ENCODE measurements around the gene ARHGAP12.
"Not testable (repeated sequence)": the region's sequence is repeated elsewhere in the genome, so short reads cannot be mapped to it uniquely, and the experiment has no call there.

Gene ARHGAP12

DNA sequence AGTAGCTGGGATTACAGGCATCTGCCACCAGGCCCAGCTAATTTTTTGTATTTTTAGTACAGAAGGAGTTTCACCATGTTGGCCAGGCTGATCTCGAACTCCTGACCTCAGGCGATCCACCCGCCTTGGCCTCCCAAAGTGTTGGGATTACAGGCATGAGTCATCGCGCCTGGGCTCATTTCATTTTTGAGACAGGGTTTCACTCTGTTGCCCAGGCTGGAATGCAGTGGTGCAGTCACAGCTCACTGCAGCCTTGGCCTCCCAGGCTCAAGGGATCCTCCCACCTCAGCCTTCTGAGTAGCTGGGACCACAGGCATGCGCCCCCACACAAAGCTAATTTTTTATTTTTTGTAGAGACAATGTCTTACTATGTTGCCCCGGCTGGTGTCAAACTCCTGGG, 159.7 kb downstream of the ARHGAP12 start:
- DNase-seq (ENCODE audit: low read depth in 2 of 2), result not testable (repeated sequence)

DNA sequence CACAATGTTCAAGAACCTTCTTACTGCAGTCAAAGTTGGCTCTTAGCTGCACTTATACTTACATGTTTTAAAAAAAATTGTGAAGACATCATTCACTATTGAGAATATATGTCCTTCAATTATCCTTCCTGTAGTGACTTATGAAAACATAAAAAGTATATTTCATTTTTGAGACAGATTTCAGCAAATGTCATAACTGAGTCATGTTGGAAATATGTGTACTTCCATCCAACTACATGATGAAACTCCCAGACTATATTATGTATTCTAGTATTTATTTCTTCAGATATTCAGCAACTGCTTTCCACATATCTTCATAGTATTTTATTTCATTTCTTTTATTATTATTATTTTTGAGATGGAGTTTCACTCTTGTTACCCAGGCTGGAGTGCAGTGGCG, 160.2 kb downstream of the ARHGAP12 start:
- no peak for DNase-seq (ENCODE audit: low read depth in 2 of 2)

DNA sequence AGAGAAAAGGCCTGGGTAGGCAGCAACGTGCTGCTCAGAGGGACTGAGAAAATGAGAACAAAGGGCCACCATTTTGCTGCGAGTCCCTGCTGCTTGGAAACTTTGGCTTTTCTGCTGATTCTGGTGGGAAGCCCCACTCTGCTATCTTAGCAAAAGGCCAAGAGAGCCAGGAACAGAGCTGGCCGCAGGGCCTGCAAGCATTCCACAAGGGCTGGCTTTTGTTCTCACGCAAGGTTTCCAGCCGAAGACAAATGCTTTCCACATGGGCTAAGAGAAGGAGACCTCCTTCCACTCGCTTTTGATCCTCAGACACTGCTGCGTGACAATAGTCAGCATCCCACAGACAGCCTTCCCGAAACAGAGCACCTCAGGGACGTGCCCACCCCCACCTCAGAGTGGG, 163.1 kb downstream of the ARHGAP12 start:
- DNase-seq (ENCODE audit: low read depth in 2 of 2), result no peak

DNA sequence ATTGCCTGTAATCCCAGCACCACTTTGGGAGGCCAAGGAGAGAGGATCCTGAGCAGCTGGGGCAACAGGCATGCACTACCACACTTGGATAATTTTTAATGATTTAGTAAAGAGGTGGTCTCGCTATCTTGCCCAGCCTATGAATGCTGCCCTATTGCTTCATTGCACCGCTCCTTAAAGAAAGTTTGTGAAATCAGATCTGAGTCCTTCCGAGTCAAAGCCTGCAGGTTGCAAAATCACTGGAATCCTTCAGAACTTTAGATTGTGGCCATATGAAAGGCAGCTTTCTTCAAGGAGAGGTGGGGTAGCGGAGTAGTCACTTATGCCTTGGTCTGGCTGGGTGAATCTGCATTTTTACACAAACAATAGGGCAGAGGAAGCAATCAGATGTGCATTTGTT, 166.3 kb downstream of the ARHGAP12 start:
- DNase-seq (ENCODE audit: low read depth in 2 of 2), result no peak

DNA sequence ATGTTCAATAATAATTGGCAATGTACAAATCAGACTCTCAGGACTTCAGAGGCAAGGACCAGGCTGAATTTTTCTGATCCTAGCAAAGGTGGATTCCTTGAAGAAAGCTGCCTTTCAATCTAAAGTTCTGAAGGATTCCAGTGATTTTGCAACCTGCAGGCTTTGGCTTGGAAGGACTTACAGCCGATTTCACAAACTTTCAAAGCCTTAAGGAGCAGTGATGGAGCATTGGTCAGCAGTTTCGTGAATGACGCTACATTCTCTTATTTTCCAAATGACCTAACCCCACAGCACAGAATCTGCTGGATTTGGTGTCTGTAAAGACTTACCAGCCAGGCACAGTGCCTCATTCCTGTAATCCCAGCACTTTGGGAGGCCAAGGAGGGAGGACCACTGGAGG, 167.5 kb downstream of the ARHGAP12 start:
- no peak for DNase-seq (ENCODE audit: low read depth in 2 of 2)

DNA sequence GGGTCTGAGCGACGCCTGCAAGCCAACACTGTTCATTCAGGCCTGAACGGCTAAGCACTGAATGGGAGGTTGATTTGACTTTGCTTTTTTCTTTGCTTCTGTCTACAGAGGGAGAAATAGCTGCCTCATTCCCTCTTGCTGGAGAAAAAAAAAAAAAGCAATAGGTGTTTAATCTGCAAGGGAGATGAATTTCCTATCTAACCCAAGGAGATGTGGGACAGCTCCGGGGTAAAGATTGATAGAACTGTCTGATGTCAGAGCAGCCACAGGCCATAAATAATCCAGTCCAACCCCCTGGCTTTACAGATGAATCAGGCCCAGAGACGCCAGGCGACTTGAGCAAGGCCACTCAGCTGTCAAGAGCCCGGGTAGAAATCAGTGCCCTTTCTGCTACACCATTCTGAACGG, 168.0 kb downstream of the ARHGAP12 start:
- no peak for DNase-seq (ENCODE audit: low read depth in 2 of 2)

DNA sequence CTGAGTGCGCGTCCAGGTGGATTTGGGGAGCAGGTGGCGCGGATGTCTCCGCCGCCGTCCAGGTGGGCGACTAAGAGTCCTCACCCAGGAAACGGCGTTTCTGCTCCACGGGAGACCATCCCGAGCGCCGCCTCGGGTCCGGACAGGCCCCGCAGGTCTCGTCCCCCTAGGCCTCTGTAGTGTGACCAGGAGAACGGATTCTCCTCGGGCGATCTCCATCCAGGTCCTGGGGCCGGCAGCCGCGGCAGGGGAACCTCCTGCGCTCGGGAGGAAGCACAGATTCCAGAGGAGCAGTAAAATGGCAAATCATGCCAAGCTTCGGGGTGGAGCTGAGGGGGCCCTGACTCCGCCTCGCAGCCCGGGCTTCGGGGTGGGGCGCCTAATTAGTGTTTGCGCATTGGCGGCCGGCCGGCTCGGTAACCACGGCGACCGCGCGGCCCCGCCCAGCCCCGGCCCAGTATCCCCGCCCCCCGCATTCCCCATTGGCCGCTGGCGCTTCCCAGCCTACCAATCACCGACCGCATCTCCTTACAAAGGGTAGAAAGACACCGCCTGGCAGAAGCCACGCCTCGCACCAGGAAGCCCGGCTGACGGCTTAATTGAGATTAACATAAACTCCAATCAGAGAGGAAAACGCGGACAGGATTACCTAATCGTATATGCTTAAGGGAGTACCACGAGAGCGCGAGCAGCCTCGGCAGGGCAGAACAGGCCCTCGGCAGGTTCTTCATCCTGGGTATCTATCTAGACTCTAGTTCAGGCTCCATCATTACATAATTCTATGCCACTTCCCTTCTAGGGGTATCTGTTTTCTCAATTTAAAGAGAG, 168.6 kb downstream of the ARHGAP12 start:
- DNase-seq (ENCODE audit: low read depth in 2 of 2), result peak; percentile 90 to 92

DNA sequence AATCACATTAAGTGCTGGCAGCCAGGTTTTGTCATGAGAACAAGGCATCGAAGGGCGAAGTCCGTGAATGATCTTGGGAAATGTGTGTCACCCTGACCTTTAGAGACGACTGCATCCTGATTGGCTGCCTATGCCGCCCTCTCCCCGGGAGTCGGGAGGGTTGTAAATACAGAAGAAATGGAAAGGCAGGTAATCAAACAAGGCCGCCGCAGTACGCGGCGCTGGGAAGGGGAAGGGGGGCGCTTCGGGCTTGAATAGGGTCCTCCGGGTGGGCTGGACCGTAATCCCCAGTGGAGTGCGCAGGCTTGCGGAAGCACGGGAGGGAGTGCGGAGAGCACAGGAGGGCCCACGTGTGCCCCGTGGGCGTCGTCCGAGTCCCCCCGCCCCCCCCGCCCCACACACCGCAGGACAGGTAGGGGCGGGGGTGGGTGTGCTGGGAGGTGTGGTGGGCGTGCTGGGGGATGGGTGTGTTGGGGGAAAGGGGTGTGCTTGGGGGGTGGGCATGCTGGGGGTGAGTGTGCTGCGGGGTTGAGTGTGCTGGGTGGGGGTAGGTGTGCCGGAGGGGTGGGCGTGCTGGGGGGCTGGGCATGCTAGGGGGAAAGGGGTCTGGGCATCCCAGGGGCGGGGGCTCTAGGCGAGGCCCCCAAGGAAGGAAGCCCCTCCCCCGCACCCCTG, 169.4 kb downstream of the ARHGAP12 start:
- DNase-seq (ENCODE audit: low read depth in 2 of 2), result peak; percentile 44 to 55

DNA sequence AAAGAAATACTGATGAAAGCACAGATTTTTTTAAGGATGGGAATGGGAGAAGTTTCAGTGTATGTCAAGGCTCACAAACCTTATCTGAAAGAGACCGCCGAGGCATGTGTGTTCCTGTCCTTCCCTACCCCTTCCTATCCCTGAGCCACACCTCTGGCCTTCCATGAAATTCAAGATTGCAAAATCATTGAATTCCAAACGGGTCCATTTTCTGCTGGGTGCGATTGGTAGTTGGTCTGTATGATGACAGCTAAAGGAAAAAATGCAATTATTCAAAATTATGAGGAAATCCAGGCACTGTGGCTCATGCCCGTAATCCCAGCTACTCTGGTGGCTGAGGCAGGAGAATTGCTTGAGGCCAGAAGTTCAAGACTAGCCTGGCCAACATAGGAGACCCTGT, 170.1 kb downstream of the ARHGAP12 start:
- no peak for DNase-seq (ENCODE audit: low read depth in 2 of 2)

DNA sequence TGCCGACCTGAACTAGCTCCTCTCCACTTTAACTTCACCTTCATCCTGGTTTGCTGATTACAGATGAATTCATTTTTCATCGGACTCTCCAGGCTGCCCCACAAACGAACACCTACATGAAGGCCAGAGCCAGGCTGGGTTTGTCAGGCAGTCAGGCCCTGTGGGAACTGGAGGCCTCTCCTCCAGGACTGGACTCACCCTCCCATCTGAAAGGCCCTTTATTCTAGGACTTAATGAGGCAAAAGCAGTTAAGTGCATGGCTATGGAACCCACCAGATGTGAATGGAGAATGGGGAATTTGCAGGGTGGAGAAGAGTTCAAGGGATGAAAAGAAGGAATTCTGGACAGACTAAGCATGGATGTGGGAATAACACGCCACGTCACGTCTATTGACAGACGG, 170.8 kb downstream of the ARHGAP12 start:
- no peak for DNase-seq (ENCODE audit: low read depth in 2 of 2)

DNA sequence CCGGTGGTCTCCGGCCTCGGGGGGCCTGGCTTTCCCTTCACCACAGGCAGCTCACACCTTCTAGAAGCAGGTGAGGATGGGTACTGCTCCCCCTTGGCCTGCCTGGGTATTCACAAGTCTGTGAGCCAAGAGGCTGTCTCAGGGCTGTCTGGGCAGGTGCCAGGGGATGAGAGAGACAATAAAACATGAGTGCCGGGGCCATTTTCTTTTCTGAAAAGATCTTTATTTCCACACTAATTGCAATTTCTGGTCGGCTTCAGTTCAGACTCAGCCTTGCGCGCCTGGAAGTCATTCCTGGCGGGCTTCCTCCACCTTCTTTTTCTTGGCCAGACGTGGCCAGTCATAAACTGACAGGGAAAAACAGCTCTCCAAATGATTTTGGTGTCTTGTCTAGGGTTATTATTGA, 171.2 kb downstream of the ARHGAP12 start:
- no peak for DNase-seq (ENCODE audit: low read depth in 2 of 2)

DNA sequence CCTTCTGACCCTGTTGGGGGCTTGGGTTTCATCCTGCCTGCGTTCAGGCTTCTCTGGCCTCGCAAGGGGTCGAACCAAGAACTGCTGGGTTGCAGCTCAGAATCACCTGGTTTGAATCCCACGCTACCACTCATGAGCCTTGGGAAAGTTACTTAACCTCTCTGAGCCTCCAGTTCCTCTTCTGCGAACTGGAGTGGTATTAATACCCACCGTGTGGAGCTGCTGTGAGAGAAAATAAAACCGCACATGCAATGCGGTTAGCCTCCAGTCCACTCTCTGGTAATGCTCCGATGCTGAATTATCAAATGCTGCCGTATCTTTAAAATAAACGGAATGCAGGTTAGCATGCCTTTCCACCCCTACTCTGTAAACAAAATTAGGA, 171.9 kb downstream of the ARHGAP12 start:
- no peak for DNase-seq (ENCODE audit: low read depth in 2 of 2)

DNA sequence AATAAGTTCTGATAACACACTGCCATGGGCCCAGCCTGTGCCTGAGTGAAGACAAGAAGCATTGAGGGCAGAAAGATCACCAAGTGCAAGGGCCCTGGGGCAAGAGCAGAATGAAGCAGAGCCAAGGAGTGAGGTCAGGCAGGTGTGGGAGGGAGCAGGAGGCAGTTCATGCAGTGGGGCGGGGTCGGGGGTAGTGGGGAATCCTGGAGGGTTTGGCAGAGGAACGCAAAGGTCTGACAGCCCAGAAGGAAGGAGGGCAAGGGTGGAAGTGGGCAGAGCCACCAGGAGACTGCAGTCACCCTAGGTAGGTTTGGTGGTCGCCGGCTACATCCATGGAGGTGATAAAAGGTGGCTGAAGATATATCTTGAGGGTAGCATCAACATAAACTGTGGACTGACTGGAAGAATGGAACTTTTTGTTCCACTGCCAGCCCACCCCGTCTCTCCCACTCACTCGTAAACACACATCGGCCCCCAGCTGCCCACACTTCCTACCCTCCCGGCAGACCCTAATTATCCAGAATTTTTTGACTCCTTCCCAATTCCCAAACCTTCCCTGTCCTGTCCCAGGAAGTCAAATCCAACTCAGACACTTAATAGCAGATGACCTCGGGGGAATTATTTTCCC, 172.4 kb downstream of the ARHGAP12 start:
- no peak for DNase-seq (ENCODE audit: low read depth in 2 of 2)

Data from stimulated activated CD4-positive, alpha-beta T cell treated with anti-CD3 and anti-CD28 coated beads, Interleukin-4, amount 100 ng/mL, for 48 hours (primary cell).